Right lobe of liver (tissue), 4 donors: ENCODE measurements around the gene ABLIM2.

ENCODE experiments used
- CTCF ChIP-seq, 4 donors: fragments of 200-600 bp in 3 of 4; fragments of 450-650 bp in 1 of 4; IDR thresholded peaks; one replicate each; pipeline versions ENCODE4 v1.5.1 to v1.8.0; 2016 to 2022; ENCODE audit warnings: antibody characterized with exemption in 4 of 4, mild to moderate bottlenecking in 2 of 4
- POLR2A ChIP-seq: fragments of 450-650 bp; IDR thresholded peaks from one replicate; pipeline ENCODE4 v1.6.1; 2017; ENCODE audit warnings: antibody characterized with exemption, mild to moderate bottlenecking
- donor health status: DM: no; HTN: no; CAD: no.
- donor health status: DM: no; HTN: no; CAD: no.
- donor health status: DM: no; HTN: yes; CAD: no.

GRCh38 chr4:8002525-8003309, 155.9 kb downstream of the ABLIM2 start:
- TF ChIP-seq CTCF (IDR thresholded peaks at IDR 0.05) = no peak
- no peak for TF ChIP-seq POLR2A
